Left ventricle myocardium inferior (tissue), 1 donor: Measurements from ENCODE around the gene DDX10. TPM values are rescaled to one million over a fixed set of nuclear protein-coding genes. Genes with fewer than 3 reads are reported as not detected.
A peak's percentile ranks its signal among the peaks of the same experiment; 100 is the strongest.

ENCODE experiments used
- DNase-seq: peaks from one replicate; pipeline ENCODE4 v3.0.0-alpha.2; 2020
- H3K27ac ChIP-seq: fragments of 200-600 bp; replicated peaks from 2 replicates; pipeline ENCODE4 v1.8.0; 2021
- H3K27me3 ChIP-seq: fragments of 200-600 bp; 2 replicates; pipeline ENCODE4 v1.8.0; 2021; ENCODE audit warnings: low read depth
- H3K36me3 ChIP-seq: fragments of 200-600 bp; 2 replicates; pipeline ENCODE4 v1.8.0; 2021
- H3K4me1 ChIP-seq: fragments of 200-600 bp; 2 replicates; pipeline ENCODE4 v1.8.0; 2021
- H3K4me3 ChIP-seq: fragments of 200-600 bp; 2 replicates; pipeline ENCODE4 v1.8.0; 2021; ENCODE audit warnings: mild to moderate bottlenecking, moderate library complexity
- H3K9me3 ChIP-seq: fragments of 200-600 bp; replicated peaks from 2 replicates; pipeline ENCODE4 v1.8.0; 2021
- intact Hi-C: fragments of 100-400 bp; cut with micrococcal nuclease; formaldehyde crosslinking; loops from one replicate; pipeline ENCODE4 v1.11.0; 2022
- total RNA-seq: library from RNA; stranded (reverse); fragmentation: NEBNext Ultra II Directional; extraction: Animal tissue kit (Norgen Biotek cat#: 25700); gene quantifications from one replicate; pipeline ENCODE4 v1.2.1, GENCODE V29; 2021
- TF ChIP-seq, protein P1 (sequence below): fragments of 200-600 bp; IDR thresholded peaks from 2 replicates; pipeline ENCODE4 v1.8.0; 2021; ENCODE audit warnings: antibody characterized with exemption, mild to moderate bottlenecking, borderline replicate concordance
- donor health status: DM: no; HTN: yes; CAD: no; lungs with severe emphysema.

Gene DDX10
- total RNA-seq, 1 donor from 2014 or later: 11.7 TPM

DNA sequence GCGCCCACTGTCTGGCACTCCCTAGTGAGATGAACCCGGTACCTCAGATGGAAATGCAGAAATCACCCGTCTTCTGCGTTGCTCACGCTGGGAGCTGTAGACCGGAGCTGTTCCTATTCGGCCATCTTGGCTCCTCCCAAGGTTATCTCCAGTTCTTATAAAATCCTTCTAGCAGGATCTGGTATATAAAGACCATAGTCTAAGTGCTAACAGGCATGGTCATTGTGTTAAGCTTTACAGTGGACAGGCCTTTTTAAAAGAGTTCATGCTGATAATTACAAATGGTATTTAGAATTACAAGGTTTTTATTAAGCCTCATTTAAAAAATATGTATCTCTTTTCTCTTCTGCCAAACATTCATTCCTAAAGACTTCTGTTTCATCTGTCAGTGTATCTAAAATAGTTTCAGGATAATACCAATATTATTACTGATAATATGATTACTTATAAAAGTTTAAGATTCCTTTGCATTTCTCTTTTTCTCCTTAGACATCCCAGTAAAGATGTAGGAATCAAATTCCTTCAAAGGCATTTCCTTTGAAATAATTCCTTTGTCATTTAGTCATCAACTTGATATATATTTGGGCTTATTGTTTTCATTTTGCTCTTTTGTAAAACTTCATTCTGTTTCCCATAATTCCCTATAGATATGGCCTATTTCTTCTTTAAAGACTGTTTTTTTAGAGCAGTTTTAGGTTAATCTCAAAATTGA, 20.7 kb downstream of the DDX10 start:
- H3K9me3 ChIP-seq: no peaks in the 10 kb centered on the region
- no peaks in the 10 kb centered on the region for H3K27me3 ChIP-seq
- intact Hi-C loops: no loop called here
- no peak overlapping the region for H3K4me3 ChIP-seq
- DNase-seq: no peak
- no peaks in the 10 kb centered on the region for H3K4me1 ChIP-seq
- TF ChIP-seq, protein P1, sequence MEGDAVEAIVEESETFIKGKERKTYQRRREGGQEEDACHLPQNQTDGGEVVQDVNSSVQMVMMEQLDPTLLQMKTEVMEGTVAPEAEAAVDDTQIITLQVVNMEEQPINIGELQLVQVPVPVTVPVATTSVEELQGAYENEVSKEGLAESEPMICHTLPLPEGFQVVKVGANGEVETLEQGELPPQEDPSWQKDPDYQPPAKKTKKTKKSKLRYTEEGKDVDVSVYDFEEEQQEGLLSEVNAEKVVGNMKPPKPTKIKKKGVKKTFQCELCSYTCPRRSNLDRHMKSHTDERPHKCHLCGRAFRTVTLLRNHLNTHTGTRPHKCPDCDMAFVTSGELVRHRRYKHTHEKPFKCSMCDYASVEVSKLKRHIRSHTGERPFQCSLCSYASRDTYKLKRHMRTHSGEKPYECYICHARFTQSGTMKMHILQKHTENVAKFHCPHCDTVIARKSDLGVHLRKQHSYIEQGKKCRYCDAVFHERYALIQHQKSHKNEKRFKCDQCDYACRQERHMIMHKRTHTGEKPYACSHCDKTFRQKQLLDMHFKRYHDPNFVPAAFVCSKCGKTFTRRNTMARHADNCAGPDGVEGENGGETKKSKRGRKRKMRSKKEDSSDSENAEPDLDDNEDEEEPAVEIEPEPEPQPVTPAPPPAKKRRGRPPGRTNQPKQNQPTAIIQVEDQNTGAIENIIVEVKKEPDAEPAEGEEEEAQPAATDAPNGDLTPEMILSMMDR: no peak
- H3K27ac ChIP-seq: no peak overlapping the region
- peaks cover 48% of the 10 kb centered on the region for H3K36me3 ChIP-seq

DNA sequence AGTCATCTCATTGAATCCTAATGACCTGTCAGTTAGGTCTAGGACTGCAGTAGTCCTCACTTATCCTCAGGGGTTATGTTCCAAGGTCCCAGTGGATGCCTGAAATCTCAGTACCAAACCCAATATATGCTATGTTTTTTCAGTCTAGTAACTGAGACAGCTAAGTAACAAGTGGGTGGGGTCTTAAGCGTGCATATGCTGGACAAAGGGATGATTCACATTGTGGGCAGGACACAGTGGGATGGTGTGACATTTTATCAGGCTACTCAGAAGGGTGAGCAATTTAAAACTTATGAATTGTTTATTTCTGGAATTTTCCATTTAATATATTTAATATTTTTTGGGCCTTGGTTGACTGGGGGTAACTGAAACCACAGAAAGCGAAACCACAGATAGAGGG, 29.0 kb downstream of the DDX10 start:
- Histone ChIP-seq H3K36me3 (peaks cover 59% of the 10 kb centered on the region), H3K4me3 (no peak overlapping the region), H3K4me1 (no peaks in the 10 kb centered on the region), H3K27me3 (no peaks in the 10 kb centered on the region), H3K27ac (no peak overlapping the region), H3K9me3 (no peaks in the 10 kb centered on the region)
- intact Hi-C loops: no loop called here
- TF ChIP-seq, protein P1: no peak
- no peak for DNase-seq

DNA sequence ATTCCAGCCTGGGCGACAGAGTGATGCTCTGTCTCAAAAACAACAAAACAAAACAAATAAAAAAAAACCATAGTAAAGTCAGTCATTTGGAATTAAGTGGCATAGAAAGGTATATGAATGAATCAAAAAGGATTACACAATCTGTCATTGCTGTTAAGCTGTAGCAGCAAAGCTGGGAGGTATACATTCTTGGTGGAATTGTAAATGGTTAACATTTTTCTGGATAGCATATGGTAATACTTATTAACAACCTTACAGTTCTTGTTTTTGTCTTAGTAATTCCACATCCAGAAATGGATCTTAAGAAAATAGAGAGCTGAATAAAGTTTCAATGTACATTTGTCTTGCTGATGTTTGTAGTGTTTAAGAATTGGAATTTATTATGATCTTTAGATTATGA, 30.0 kb downstream of the DDX10 start:
- no peaks in the 10 kb centered on the region for H3K27me3 ChIP-seq
- H3K36me3 ChIP-seq: peaks cover 53% of the 10 kb centered on the region
- TF ChIP-seq, protein P1: no peak
- intact Hi-C loops: loop anchor here (5.0 kb wide), 1 partner anchor 1172 kb away; no protein-coding TSS in a partner anchor
- no peak for DNase-seq
- no peaks in the 10 kb centered on the region for H3K4me1 ChIP-seq
- no peaks in the 10 kb centered on the region for H3K9me3 ChIP-seq
- no peak overlapping the region for H3K27ac ChIP-seq
- no peak overlapping the region for H3K4me3 ChIP-seq

DNA sequence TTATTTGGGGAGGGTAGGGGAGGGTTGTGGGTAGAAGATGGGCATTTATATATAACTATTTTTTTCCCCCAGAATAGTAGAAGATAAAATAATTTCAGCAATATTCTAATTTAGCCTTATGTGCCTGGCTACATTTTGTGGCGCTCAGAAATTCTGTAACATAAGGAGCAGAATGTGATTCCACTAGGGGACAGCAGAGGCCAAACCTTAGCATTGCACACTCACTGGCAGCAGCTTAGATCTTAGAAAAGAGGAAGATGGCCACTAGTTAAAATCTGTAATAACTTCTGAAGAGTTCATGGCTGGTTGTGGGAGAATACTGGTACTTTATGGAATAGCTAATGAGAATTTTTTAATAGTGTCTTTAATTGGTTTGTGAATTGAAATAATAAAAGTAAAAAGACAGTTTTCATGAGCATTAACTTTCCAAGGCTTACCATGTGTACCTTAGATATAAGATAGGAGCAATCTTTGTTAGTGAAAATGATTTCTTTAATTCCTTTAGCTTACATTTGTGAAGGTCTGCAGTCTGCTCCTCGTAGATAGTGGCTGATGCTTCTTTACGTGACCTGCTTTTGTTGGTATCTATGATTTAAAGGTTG, 33.1 kb downstream of the DDX10 start:
- Histone ChIP-seq H3K36me3 (peaks cover 34% of the 10 kb centered on the region), H3K27me3 (no peaks in the 10 kb centered on the region), H3K27ac (no peak overlapping the region), H3K9me3 (no peaks in the 10 kb centered on the region), H3K4me1 (no peaks in the 10 kb centered on the region), H3K4me3 (no peak overlapping the region)
- no peak for DNase-seq
- intact Hi-C loops: loop anchor here (5.0 kb wide), 1 partner anchor 1169 kb away; no protein-coding TSS in a partner anchor
- TF ChIP-seq, protein P1: peak; percentile 90

DNA sequence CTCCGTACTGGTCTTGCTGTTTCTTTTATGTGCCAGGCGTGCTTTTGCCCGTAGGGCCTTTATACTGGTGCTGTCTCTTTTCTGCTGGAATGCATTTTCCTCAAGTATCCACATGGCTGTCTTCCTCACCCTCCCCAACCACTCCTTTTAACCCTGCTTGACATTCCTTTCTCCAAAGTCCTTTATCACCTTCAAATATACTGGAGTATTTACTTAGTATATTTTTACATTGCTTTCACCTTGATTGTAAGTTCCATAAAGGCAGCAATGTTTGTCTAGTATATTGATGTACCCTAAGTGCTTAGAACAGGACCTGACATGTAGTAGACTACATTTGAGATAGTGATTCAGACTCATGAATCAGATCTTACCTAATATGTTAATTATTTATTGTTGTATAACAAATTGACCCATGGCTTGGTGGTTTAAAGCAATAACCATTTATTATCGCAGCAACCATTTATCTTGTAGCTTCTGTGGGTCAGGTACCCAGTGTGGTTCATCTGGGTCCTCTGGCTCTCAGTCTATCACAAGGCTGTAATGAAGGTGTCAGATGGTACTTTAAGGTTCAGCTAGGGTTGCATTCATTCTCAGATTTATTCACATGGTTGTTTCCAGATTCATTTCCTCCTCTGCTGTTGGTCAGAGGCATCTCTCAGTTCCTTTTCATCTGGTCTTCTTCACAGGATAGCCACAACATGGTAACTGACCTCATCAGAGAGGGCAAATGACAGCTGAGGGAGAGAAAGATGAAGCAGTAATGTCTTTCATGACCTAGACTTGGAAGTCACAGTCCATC, 34.2 kb downstream of the DDX10 start:
- intact Hi-C loops: loop anchor here (5.0 kb wide), 1 partner anchor 1168 kb away; no protein-coding TSS in a partner anchor
- H3K27me3 ChIP-seq: no peaks in the 10 kb centered on the region
- TF ChIP-seq, protein P1: no peak
- no peaks in the 10 kb centered on the region for H3K9me3 ChIP-seq
- no peak overlapping the region for H3K27ac ChIP-seq
- H3K4me1 ChIP-seq: no peaks in the 10 kb centered on the region
- H3K4me3 ChIP-seq: no peak overlapping the region
- peaks cover 27% of the 10 kb centered on the region for H3K36me3 ChIP-seq
- DNase-seq: no peak
